MM.1S (cell line): ENCODE results near the gene CREB3L1.

ENCODE experiments used
- CTCF ChIP-seq: fragments of 300-600 bp; sonication (generic); IDR thresholded peaks from 2 replicates; pipeline ENCODE4 v1.5.1; 2016; ENCODE audit warnings: antibody characterized with exemption, low read length, mixed read lengths
- EZH2 ChIP-seq: fragments of 300-600 bp; sonication (generic); optimal IDR thresholded peaks from 2 replicates; pipeline ENCODE3; 2017; ENCODE audit warnings: low read depth, mild to moderate bottlenecking, antibody characterized with exemption, low read length, mixed read lengths
- EZH2phosphoT487 ChIP-seq: fragments of 300-600 bp; sonication (generic); IDR thresholded peaks from 2 replicates; pipeline ENCODE4 v1.6.1; 2018; ENCODE audit warnings: antibody characterized with exemption, low read length

- TF ChIP-seq CTCF = no peak
- TF ChIP-seq EZH2 = no peak
- TF ChIP-seq EZH2phosphoT487 = no peak
Measured at GRCh38 chr11:46305295-46305694, 27.8 kb downstream of the CREB3L1 start.
